Measurements from ENCODE around the gene CLCN6.

DNA sequence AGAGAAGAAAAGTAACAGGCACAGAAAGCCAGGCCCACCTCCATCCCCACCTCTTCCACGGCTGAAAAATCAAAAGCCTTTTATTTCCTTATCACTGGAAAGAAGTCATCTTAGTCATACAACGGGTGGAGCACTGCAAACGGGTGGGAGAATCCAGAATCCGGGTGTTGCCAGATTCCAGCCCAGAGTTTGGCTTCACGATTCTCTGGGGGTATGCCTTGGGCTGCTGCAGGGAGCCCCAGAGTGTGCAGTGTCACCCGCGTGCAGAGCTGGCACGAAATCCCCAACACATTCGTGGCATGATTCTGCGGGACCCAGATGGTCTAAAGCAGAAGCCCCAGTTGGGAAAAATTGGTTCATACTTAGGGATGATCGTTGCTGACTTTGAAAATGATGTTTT is 44.2 kb downstream of the CLCN6 start:
- TF ChIP-seq, protein P1, sequence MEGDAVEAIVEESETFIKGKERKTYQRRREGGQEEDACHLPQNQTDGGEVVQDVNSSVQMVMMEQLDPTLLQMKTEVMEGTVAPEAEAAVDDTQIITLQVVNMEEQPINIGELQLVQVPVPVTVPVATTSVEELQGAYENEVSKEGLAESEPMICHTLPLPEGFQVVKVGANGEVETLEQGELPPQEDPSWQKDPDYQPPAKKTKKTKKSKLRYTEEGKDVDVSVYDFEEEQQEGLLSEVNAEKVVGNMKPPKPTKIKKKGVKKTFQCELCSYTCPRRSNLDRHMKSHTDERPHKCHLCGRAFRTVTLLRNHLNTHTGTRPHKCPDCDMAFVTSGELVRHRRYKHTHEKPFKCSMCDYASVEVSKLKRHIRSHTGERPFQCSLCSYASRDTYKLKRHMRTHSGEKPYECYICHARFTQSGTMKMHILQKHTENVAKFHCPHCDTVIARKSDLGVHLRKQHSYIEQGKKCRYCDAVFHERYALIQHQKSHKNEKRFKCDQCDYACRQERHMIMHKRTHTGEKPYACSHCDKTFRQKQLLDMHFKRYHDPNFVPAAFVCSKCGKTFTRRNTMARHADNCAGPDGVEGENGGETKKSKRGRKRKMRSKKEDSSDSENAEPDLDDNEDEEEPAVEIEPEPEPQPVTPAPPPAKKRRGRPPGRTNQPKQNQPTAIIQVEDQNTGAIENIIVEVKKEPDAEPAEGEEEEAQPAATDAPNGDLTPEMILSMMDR (IDR thresholded peaks at IDR 0.05; ENCODE audit: control extremely low read depth in 1 of 3, insufficient read depth in 1 of 3, low read depth in 1 of 3, low read length in 3 of 3): no peak
- no peak for TF ChIP-seq EP300 (IDR thresholded peaks at IDR 0.05; ENCODE audit: borderline replicate concordance in 1 of 2, low read depth in 2 of 2, low read length in 2 of 2)
- no peak for TF ChIP-seq POLR2AphosphoS5 (IDR thresholded peaks at IDR 0.05; ENCODE audit: low read depth, low read length)
- TF ChIP-seq, protein P2, sequence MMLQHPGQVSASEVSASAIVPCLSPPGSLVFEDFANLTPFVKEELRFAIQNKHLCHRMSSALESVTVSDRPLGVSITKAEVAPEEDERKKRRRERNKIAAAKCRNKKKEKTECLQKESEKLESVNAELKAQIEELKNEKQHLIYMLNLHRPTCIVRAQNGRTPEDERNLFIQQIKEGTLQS (IDR thresholded peaks at IDR 0.05; ENCODE audit: insufficient read depth, low read depth, low read length): no peak
- no peak for TF ChIP-seq SIN3A (conservative IDR thresholded peaks at IDR 0.05 in 1 of 2, IDR thresholded peaks at IDR 0.05 in 1 of 2; ENCODE audit: low read depth in 1 of 2, low read length in 2 of 2)
- no peak for TF ChIP-seq POLR2A (IDR thresholded peaks at IDR 0.05; ENCODE audit: control extremely low read depth in 1 of 2, low read depth in 2 of 2, low read length in 2 of 2)
- TF ChIP-seq HDAC6 (IDR thresholded peaks at IDR 0.05; ENCODE audit: low read depth, low read length): no peak
